Measurements from ENCODE around the gene DIO3. TPM values are rescaled to one million over a fixed set of nuclear protein-coding genes. Genes with fewer than 3 reads are reported as not detected.

Gene DIO3
- total and polyA plus RNA-seq, 4 experiments from 2014 or later, result not detected

GRCh38 chr14:101577221-101577909 lies 16.1 kb downstream of the DIO3 start:
- ChIA-PET POLR2A (ENCODE audit: partially characterized antibody) (no interaction called here), CTCF (ENCODE audit: partially characterized antibody) (no interaction called here)
- no peaks in the 10 kb centered on the region for H3K4me1 Mint-ChIP-seq
- H3K4me3 Mint-ChIP-seq, result no peak overlapping the region
- peaks cover 0 to 2% (median 0%) of the 10 kb centered on the region in 8 donors for H3K9me3 Mint-ChIP-seq
- intact Hi-C loops (cut with micrococcal nuclease), result no loop called here
- DNase-seq, result no peak
- peaks cover 5 to 8% of the 10 kb centered on the region in 2 donors for H3K27me3 Mint-ChIP-seq
- no peak overlapping the region for H3K27ac Mint-ChIP-seq
- Histone ChIP-seq H3K9me3 (ENCODE audit: control insufficient read depth in 1 of 2, low read length in 2 of 2) (no peaks in the 10 kb centered on the region), H3K36me3 (ENCODE audit: insufficient read depth, low read length) (no peaks in the 10 kb centered on the region), H3K4me1 (ENCODE audit: insufficient read depth, low read length) (no peaks in the 10 kb centered on the region), H3K27ac (ENCODE audit: low read depth, low read length) (no peak overlapping the region), H3K4me3 (ENCODE audit: low read length in 2 of 2) (no peak overlapping the region), H3K27me3 (ENCODE audit: insufficient read depth, low read length) (no peaks in the 10 kb centered on the region)
- no peaks in the 10 kb centered on the region for H3K36me3 Mint-ChIP-seq

GRCh38 chr14:101578489-101578888 lies 17.2 kb downstream of the DIO3 start:
- H3K4me3 ChIP-seq (ENCODE audit: low read length in 2 of 2), result no peak overlapping the region
- ChIA-PET CTCF (ENCODE audit: partially characterized antibody) (no interaction called here), POLR2A (ENCODE audit: partially characterized antibody) (no interaction called here)
- no peaks in the 10 kb centered on the region for H3K27me3 ChIP-seq (ENCODE audit: insufficient read depth, low read length)
- Mint-ChIP-seq H3K9me3 (peaks cover 0 to 2% (median 0%) of the 10 kb centered on the region in 8 donors), H3K4me1 (no peaks in the 10 kb centered on the region), H3K36me3 (no peaks in the 10 kb centered on the region), H3K27ac (no peak overlapping the region), H3K4me3 (no peak overlapping the region), H3K27me3 (peaks cover 7 to 8% of the 10 kb centered on the region in 2 donors)
- intact Hi-C loops (cut with micrococcal nuclease), result no loop called here
- H3K27ac ChIP-seq (ENCODE audit: low read depth, low read length), result no peak overlapping the region
- H3K36me3 ChIP-seq (ENCODE audit: insufficient read depth, low read length), result no peaks in the 10 kb centered on the region
- H3K9me3 ChIP-seq (ENCODE audit: control insufficient read depth in 1 of 2, low read length in 2 of 2), result no peaks in the 10 kb centered on the region
- no peak for DNase-seq
- no peaks in the 10 kb centered on the region for H3K4me1 ChIP-seq (ENCODE audit: insufficient read depth, low read length)

- peaks cover 0 to 2% (median 0%) of the 10 kb centered on the region in 8 donors for H3K9me3 Mint-ChIP-seq
- H3K4me1 ChIP-seq (ENCODE audit: insufficient read depth, low read length), result no peaks in the 10 kb centered on the region
- H3K4me3 Mint-ChIP-seq, result no peak overlapping the region
- ChIA-PET POLR2A (ENCODE audit: partially characterized antibody) (no interaction called here), CTCF (ENCODE audit: partially characterized antibody) (no interaction called here)
- peaks cover 7 to 8% of the 10 kb centered on the region in 2 donors for H3K27me3 Mint-ChIP-seq
- no peaks in the 10 kb centered on the region for H3K4me1 Mint-ChIP-seq
- H3K27me3 ChIP-seq (ENCODE audit: insufficient read depth, low read length), result no peaks in the 10 kb centered on the region
- no peak overlapping the region for H3K4me3 ChIP-seq (ENCODE audit: low read length in 2 of 2)
- H3K27ac Mint-ChIP-seq, result no peak overlapping the region
- H3K27ac ChIP-seq (ENCODE audit: low read depth, low read length), result no peak overlapping the region
- no peaks in the 10 kb centered on the region for H3K9me3 ChIP-seq (ENCODE audit: control insufficient read depth in 1 of 2, low read length in 2 of 2)
- no peaks in the 10 kb centered on the region for H3K36me3 Mint-ChIP-seq
- intact Hi-C loops (cut with micrococcal nuclease), result no loop called here
- no peak for DNase-seq
- H3K36me3 ChIP-seq (ENCODE audit: insufficient read depth, low read length), result no peaks in the 10 kb centered on the region
Measured at GRCh38 chr14:101579372-101580080, 18.2 kb downstream of the DIO3 start.

GRCh38 chr14:101581806-101582205 lies 20.5 kb downstream of the DIO3 start:
- H3K4me3 Mint-ChIP-seq, result no peak overlapping the region
- Histone ChIP-seq H3K27ac (ENCODE audit: low read depth, low read length) (no peak overlapping the region), H3K9me3 (ENCODE audit: control insufficient read depth in 1 of 2, low read length in 2 of 2) (no peaks in the 10 kb centered on the region), H3K4me3 (ENCODE audit: low read length in 2 of 2) (no peak overlapping the region), H3K4me1 (ENCODE audit: insufficient read depth, low read length) (no peaks in the 10 kb centered on the region), H3K36me3 (ENCODE audit: insufficient read depth, low read length) (no peaks in the 10 kb centered on the region), H3K27me3 (ENCODE audit: insufficient read depth, low read length) (no peaks in the 10 kb centered on the region)
- H3K27me3 Mint-ChIP-seq, result peaks cover 5 to 7% of the 10 kb centered on the region in 2 donors
- POLR2A ChIA-PET (ENCODE audit: partially characterized antibody), result no interaction called here
- peaks cover 0 to 2% (median 0%) of the 10 kb centered on the region in 8 donors for H3K9me3 Mint-ChIP-seq
- no peaks in the 10 kb centered on the region for H3K36me3 Mint-ChIP-seq
- intact Hi-C loops (cut with micrococcal nuclease), result no loop called here
- H3K27ac Mint-ChIP-seq, result no peak overlapping the region
- no peaks in the 10 kb centered on the region for H3K4me1 Mint-ChIP-seq
- CTCF ChIA-PET (ENCODE audit: partially characterized antibody), result no interaction called here
- DNase-seq, result no peak

GRCh38 chr14:101582294-101582693 lies 21.0 kb downstream of the DIO3 start:
- no peaks in the 10 kb centered on the region for H3K27me3 ChIP-seq (ENCODE audit: insufficient read depth, low read length)
- no peak overlapping the region for H3K27ac Mint-ChIP-seq
- H3K4me1 ChIP-seq (ENCODE audit: insufficient read depth, low read length), result no peaks in the 10 kb centered on the region
- ChIA-PET POLR2A (ENCODE audit: partially characterized antibody) (no interaction called here), CTCF (ENCODE audit: partially characterized antibody) (no interaction called here)
- H3K9me3 ChIP-seq (ENCODE audit: control insufficient read depth in 1 of 2, low read length in 2 of 2), result no peaks in the 10 kb centered on the region
- intact Hi-C loops (cut with micrococcal nuclease), result no loop called here
- no peak overlapping the region for H3K27ac ChIP-seq (ENCODE audit: low read depth, low read length)
- H3K4me3 Mint-ChIP-seq, result no peak overlapping the region
- H3K36me3 Mint-ChIP-seq, result no peaks in the 10 kb centered on the region
- no peaks in the 10 kb centered on the region for H3K36me3 ChIP-seq (ENCODE audit: insufficient read depth, low read length)
- H3K27me3 Mint-ChIP-seq, result peaks cover 3 to 7% of the 10 kb centered on the region in 2 donors
- H3K4me3 ChIP-seq (ENCODE audit: low read length in 2 of 2), result no peak overlapping the region
- DNase-seq, result no peak
- no peaks in the 10 kb centered on the region for H3K4me1 Mint-ChIP-seq
- peaks cover 0 to 2% (median 0%) of the 10 kb centered on the region in 8 donors for H3K9me3 Mint-ChIP-seq

- CTCF ChIA-PET (ENCODE audit: partially characterized antibody), result no interaction called here
- no peaks in the 10 kb centered on the region for H3K4me1 ChIP-seq (ENCODE audit: insufficient read depth, low read length)
Measured at GRCh38 chr14:101583006-101583714, 21.9 kb downstream of the DIO3 start.

GRCh38 chr14:101583715-101584054 lies 22.4 kb downstream of the DIO3 start:
- DNase-seq, result no peak
- H3K36me3 Mint-ChIP-seq, result no peaks in the 10 kb centered on the region
- no peak overlapping the region for H3K27ac ChIP-seq (ENCODE audit: low read depth, low read length)
- peaks cover 0 to 7% of the 10 kb centered on the region in 2 donors for H3K27me3 Mint-ChIP-seq
- H3K27me3 ChIP-seq (ENCODE audit: insufficient read depth, low read length), result no peaks in the 10 kb centered on the region
- H3K27ac Mint-ChIP-seq, result no peak overlapping the region
- no peak overlapping the region for H3K4me3 ChIP-seq (ENCODE audit: low read length in 2 of 2)
- CTCF ChIA-PET (ENCODE audit: partially characterized antibody), result no interaction called here
- intact Hi-C loops (cut with micrococcal nuclease), result no loop called here
- H3K4me1 Mint-ChIP-seq, result no peaks in the 10 kb centered on the region
- H3K4me1 ChIP-seq (ENCODE audit: insufficient read depth, low read length), result no peaks in the 10 kb centered on the region
- POLR2A ChIA-PET (ENCODE audit: partially characterized antibody), result no interaction called here
- no peak overlapping the region for H3K4me3 Mint-ChIP-seq
- H3K9me3 ChIP-seq (ENCODE audit: control insufficient read depth in 1 of 2, low read length in 2 of 2), result no peaks in the 10 kb centered on the region
- H3K9me3 Mint-ChIP-seq, result peaks cover 0 to 2% (median 0%) of the 10 kb centered on the region in 8 donors
- no peaks in the 10 kb centered on the region for H3K36me3 ChIP-seq (ENCODE audit: insufficient read depth, low read length)

More at GRCh38 chr14:101583006-101583714, 21.9 kb downstream of the DIO3 start:
- Histone ChIP-seq H3K27me3 (ENCODE audit: insufficient read depth, low read length) (no peaks in the 10 kb centered on the region), H3K27ac (ENCODE audit: low read depth, low read length) (no peak overlapping the region), H3K9me3 (ENCODE audit: control insufficient read depth in 1 of 2, low read length in 2 of 2) (no peaks in the 10 kb centered on the region), H3K4me3 (ENCODE audit: low read length in 2 of 2) (no peak overlapping the region), H3K36me3 (ENCODE audit: insufficient read depth, low read length) (no peaks in the 10 kb centered on the region)
- DNase-seq, result no peak
- H3K4me1 Mint-ChIP-seq, result no peaks in the 10 kb centered on the region
- H3K9me3 Mint-ChIP-seq, result peaks cover 0 to 2% (median 0%) of the 10 kb centered on the region in 8 donors
- no peak overlapping the region for H3K4me3 Mint-ChIP-seq
- H3K27me3 Mint-ChIP-seq, result peaks cover under 1 to 7% of the 10 kb centered on the region in 2 donors
- H3K36me3 Mint-ChIP-seq, result no peaks in the 10 kb centered on the region
- H3K27ac Mint-ChIP-seq, result no peak overlapping the region
- intact Hi-C loops (cut with micrococcal nuclease), result no loop called here
- POLR2A ChIA-PET (ENCODE audit: partially characterized antibody), result no interaction called here
